Stimulated activated CD8-positive, alpha-beta memory T cell treated with anti-CD3 and anti-CD28 coated beads, Interleukin-12 subunit alpha, Interleukin-12 subunit beta, amount 100 ng/mL, for 24 hours (primary cell): ENCODE results near the gene HNRNPF.

ENCODE experiments used
- DNase-seq: peaks from one replicate; pipeline ENCODE4 v3.0.0-alpha.2; 2020; ENCODE audit errors: extremely low read depth

The HNRNPF gene

DNA sequence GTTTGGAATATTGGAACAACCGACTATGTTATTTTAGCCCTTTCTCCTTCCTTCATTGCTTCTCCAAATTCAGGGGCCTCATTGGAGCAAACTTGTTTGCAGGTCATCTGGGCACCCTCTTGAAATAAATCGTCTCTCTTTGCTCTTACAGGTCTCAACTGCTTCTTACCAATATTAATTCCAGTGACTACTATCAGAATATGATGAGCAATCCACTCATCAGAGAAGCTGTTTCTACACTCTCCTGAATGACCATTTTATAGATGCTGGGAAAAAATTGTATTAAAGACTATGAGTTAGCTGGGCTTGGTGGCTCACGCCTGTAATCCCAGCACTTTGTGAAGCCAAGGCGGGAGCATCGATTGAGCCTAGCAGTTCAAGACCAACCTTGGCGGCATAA, 12.5 kb upstream of the HNRNPF start:
- no peak for DNase-seq

DNA sequence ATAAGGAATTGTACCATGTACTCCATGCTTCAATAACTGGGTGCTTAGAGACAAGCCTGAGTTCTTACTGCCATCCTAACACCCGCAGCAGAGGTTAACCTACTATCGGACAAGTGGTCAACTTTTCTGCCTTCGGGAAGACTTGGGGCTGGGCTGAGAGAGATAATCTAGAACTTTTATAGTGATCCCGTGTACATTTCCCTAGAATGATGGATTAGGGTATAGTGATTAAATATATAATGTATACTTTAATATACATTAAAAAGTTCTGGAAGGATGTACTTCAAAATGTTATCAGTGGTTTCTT, 12.2 kb upstream of the HNRNPF start:
- no peak for DNase-seq

DNA sequence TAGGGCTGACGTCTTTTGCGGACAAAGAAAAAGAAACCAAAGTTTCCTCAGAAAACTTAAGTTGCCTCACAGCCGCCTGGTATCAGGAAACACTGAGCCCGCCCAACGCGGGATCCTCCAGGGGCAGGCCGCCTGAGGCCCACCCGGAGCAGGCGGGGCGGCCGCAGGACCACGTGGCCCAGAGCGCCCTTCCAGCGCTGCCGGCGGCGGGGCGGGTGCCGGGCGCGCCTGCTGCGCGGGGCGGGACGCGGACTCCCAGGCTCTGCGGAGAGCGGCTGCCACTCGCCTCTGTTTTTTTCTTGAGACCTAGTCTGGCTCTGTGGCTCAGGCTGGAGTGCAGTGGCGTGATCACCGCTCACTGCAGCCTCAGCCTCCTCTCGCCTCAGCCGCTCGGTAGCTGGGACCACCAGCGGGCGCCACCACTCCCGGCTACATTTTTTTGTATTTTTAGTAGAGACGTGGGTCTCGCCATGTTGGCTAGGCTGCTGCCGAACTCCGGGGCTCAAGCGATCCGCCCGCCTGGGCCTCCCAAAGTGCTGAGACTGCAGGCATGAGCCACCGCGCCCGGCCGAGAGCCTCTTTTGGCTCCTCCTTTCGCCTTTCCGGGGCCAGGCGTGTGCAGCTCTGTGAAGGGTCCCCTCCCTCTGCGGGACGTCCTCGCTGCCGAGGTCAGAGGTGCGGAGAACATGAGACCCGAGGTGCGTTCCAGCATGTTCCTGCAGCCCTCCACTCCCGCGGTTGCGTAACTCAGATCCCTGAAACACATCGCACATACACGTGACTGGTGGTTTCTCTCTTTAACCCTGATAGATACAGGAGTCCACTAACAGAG, 11.6 kb upstream of the HNRNPF start:
- peak; percentile 74 for DNase-seq

DNA sequence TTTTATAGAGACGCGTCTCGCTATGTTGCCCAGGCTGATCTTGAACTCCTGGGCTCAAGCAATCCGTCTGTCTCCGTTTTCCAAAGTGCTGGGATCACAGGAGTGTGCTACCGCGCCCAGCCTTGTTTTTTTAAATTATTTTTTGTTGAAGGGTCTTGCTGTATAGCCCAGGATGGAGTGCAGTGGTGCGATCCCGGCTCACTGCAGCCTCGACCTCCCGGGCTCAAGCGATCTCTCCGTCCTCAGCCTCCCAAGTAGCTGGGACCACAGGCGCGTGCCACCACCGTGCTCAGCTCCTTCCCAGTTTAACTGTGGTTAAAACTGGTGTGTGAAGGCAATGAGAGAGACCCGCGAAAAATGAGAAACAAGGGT, 11.0 kb upstream of the HNRNPF start:
- DNase-seq, result no peak

DNA sequence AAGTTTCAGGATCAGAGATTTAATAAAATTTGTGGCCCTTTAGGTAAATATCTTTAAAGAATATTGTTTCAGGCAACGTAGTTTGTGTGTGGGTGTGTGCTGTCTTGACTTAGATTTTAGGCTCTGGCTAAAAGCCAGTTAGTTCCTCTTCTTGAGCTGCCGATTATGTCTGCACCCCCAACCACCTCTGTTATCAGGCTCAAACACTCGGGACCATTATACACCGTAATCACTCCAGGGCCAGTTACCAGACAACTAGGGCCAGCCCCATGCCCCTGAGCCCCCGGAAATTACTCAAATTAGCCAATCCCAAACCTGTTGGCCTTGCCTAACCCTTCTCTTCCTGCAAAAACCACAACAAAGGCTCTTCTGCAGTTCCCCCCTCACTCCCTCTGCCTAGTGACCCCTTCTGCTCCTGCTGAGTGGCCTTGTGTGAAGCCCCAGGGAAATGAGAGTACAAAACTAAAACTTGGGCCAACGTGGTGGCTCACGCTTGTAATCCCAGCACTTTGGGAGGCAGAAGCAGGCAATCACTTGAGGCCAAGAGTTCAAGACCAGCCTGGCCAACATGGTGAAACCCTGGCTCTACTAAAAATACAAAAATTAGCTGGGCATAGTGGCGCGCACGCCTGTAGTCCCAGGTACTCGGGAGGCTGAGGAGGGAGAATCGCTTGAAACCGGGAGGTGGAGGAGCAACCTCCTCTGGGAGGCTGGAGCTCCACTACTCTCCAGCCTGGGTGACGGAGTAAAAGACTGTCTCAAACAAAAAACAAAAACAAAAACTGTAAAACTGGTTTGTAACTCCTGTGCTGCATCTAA, 9.2 kb upstream of the HNRNPF start:
- no peak for DNase-seq

DNA sequence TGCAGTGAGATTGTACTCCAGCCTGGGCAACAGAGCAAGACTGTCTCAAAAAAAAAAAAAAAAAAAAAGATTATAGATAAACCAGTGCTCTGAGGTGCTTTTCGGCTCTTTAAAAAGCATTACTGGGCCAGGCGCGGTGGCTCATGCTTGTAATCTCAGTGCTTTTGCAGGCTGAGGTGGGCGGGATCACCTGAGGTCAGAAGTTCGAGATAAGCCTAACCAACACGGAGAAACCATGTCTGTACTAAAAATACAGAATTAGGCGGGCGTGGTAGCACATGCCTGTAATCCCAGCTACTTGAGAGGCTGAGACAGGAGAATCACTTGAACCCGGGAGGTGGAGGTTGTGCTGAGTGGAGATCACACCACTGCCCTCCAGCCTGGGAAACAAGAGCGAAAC, 6.6 kb upstream of the HNRNPF start:
- DNase-seq, result no peak

DNA sequence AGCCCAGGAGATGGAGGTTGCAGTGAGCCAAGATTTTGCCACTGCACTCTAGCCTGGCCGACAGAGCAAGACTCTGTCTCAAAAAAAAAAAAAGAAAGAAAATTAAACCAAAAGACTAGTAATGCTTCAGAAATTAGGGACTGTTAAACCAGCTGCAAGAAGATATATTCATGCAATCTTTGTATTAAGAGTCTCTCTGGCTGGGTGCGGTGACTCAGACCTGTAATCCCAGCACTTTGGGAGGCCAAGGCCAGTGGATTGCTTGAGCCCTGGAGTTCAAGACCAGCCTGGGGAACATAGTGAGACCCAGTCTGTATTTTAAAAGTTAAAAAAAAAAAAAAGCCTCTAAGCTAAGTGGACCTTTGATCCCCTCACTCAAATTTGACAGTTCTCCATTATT, 2.5 kb upstream of the HNRNPF start:
- DNase-seq, result no peak

DNA sequence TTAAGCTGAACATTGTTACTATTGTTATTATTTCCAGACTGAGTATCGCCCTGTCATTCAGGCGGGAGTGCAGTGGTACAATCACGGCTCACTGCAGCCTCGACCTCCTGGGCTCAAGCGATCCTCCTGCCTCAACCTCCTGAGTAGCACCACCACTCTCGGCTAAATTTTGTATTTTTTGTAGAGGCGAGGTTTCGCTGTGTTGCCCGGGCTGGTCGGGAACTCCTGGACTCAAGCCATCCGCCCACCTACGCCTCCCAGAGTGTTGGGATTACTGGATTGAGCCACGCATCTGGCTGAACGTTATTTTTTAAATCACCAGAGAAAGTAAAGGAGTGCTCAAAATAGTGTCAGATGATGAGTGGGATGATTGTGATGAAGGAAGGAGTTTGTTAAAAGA, 1.4 kb upstream of the HNRNPF start:
- no peak for DNase-seq

DNA sequence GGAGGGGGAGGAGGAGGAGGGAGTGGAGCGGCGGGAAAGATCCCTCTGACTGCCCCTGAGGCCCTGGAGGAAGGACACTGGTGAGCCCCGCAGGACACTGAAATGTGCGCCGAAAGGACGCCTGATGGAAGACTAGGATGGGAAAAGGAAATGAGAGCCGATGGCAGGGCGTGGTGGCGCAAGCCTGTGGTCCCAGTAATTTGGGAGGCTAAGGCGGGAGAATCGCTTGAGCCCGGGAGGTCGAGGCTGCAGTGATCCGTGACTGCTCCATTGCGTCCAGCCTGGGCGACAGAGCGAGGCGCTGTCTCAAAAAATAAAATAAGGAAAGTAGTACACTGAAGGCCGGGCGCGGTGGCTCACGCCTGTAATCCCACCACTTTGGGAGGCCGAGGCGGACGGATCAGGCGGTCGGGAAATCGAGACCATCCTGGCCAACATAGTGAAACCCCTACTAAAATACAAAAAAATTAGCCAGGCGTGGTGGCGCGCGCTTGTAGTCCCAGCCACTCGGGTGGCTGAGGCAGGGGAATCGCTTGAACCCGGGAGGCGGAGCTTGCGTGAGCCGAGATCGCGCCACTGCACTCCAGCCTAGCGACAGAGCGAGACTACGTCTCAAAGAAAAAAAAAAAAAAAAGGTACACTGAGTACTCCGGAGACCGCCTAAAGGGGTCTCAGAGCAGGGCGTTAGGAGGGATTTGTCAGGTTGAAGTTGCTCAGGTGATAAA, 561 bp upstream of the HNRNPF start:
- DNase-seq, result peak; percentile 51

DNA sequence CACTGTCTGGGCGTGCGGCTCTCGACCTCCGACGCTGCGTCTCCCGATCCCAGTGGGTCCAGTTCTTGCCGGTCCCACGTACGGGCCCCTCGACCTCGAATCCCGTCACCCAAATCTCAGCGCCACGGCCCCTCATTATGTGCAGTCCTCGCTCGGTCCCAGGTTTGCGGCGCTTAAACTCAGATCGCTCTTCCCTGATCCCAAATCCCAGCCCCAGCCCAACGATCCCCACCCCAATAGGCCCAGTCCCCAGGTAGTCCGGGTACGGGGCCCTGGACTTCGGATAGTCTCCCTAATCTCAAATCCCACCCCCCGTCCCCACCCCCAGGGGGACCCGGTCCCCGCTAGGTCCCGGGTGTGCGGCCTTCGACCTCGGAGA, 666 bp downstream of the HNRNPF start:
- DNase-seq, result no peak

DNA sequence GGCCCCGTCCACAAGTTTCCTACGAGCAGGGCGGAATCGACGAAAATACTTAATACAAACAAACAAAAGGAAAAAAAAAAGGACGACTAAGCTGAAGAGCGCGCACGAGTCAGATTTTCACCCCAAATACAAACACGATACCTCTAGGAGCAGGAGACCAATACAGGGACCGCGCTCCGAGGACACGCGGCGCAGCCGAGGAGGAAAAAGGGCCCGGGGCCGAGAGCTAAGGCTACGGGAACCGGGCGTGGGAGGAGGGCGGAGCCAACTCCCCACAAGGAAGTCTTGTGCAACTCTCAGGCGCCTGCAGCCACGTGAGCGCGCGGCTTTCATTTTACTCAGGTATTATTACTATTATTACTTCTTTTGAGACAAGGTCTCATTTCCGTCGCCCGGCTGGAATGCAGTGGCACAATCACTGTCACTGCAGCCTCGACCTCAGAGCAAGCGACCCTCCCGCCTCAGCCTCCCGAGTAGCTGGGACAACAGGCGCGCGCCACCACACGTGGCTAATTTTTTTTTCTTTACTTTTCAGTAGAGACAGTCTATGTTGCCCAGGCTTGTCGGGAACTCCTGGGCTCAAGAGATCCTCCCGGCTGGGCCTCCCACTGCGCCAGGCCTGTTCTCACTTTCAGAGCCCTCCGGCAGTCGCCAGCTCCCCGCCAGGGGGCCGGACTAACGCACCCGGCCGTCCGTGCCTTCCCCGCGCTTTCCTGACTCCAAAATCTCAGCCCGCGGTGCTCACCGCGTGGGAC, 1.2 kb downstream of the HNRNPF start:
- DNase-seq, result peak; percentile 84

DNA sequence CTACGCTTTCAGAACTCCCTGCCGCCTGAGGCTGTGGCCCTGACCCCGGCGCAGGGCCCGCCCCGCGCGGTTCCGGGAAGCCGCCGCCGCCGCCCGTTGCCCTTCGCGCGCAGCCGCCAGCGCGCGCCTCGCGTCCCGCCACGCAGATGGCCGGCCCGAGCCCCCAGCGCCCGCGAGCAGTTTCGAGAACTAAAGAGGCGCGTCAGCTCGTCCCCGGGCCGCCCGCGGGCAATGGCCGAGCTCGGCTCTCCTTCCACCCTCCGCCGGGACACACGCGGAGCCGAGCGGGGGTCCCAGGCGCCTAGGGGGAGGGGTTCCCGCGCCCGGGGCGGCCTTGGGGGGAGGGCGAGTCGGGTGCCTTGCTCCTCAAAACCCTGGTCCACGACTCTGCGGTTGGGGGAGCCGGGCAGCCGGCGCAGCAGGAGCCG, 1.8 kb downstream of the HNRNPF start:
- peak; percentile 30 for DNase-seq

DNA sequence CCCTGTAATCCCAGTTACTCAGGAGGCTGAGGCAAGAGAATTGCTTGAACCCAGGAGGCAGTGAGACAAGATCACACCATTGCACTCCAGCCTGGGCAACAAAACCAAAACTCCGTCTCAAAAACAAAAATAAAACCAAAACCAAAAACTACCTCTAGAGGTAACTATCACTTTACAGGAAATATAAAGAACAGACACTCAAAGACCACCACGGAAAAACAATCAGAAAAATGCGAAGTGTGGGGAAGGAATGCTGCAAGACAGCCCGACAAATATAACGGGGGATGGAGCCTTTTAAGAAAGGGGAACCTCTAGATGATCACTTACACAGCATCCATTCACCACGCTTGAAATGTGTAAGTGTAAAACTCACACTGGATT, 4.3 kb downstream of the HNRNPF start:
- no peak for DNase-seq

DNA sequence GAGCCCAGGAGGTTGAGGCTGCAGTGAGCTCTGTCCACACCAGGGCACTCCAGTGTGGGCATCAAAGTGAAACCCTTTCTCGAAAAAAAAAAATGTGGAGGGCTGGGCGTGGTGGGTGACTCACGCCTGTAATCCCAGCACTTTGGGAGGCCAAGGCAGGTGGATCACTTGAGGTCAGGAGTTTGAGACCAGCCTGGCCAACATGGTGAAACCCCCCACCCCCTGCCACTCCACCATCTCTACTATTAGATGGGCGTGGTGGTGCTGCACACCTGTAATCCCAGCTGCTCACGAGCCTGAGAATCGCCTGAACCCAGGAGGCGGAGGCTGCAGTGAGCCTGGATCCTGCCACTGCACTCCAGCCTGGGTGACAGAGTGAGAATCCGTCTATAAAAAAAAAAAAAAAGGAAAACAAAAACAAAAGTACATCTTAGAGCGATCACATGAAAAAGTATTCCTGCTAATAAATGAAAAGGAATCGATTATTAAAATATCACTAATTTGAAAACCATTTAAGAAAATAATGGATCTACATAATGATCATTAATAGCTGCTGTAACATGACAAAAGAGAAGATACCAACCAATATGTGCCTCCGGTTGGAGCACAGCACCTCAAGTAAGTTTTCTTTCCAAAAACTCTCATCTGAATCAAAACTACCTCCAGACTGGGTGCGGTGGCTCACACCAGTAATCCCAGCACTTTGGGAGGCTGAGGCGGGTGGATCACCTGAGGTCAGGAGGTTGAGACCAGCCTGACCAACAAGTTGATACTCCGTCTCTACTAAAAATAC, 4.9 kb downstream of the HNRNPF start:
- DNase-seq, result no peak

DNA sequence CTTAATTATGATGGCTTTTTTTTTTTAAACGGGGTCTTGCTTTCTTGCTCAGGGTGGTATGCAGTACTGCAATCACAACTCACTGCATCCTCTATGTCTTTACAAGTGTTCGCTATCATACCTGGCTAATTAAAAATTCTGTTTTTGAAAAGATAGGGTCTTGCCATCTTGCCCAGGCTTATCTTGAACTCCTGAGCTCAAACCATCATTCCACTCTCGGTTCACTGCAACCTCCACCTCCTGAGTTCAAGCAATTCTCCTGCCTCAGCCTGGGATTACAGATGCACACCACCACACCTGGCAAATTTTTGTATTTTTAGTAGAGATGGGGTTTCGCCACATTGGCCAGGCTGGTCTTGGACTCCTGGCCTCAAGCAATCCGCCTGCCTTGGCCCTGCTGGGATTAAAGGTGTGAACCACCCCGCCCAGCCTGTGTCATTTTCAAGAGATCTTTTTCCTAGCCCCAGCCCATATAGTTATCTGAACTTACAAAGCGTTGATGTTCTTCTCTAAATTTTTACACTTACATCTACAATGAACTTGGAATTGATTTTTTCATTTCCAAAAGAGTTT, 6.0 kb downstream of the HNRNPF start:
- no peak for DNase-seq

DNA sequence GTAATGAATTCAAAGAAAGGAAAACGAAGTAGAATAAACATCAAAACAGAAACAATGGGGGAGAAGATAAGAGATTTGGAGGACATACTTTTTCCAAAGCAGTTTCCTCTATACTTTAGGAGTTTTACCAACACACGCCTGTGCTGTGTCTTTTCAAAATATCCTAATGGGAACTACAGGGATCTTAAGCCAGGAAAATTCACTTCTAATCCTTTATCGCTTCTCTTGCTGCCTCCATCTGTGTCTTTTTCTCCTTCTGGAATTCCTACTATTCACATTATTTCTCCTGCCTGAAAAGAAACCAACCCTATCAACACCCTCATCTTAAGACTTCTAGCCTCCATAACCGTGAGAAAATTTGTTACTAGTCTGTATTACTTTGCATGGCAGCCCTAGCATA, 6.8 kb downstream of the HNRNPF start:
- DNase-seq, result no peak

DNA sequence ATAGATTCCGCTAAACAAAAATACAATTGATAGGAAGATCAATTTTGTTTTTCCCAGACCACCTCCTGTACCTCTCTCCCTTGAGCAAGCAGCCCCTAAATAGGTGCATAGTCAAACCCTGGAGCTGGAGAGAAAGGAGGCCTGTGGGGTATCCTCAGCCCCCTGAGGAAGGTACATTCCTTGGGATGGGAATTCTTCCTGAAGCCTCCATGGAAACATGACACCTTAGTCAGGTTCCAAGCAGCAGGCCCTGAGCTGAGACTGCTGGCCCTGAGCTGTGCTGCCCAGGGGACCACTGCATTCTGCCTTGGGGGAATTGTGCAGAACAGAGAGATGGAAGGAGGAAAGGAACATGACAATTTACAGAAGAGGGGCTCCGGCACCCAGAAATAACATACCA, 7.4 kb downstream of the HNRNPF start:
- DNase-seq, result no peak

DNA sequence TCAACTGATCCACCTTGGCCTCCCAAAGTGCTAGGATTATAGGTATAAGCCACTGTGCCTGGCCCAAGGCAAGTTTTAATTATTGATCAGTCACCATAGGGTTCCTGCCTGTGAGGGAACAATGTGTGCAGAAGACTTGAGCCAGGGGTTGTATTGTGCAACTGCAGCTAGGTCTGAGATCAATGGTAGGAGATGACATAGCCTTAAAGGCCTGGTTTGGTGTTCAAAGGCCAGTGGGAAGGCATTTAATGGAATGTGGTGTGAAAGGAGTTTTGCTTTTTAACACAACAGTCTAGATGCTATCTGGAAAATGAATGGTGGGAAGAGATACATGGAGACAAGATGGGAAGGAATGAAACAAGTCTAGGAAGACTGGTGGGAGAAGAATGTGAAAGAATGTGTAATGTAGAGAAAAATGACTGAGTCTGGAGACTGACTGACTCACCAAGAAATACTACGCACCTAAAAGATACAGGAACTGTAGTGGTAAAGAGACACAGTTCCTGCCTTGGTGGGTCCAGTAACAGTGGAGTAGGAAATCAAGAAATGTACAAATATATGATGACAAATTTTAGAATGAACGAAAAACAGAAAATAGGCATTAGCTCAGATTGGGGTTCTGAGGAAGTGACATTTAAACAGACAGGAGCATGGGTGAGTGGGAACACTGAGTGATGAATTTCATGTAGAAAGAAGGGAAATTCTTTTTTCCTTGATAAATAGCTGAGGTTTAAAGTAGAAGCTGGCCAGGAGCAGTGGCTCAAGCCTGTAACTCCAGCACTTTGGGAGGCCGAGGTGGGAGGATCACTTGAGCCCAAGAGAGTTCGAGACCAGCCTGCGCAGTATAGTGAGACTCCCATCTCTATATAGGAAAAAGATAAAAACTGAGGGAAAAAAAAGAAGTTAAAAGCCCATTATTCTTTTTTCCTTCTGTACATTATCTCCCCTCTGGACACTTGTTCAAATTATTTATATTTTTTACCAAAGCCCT, 9.4 kb downstream of the HNRNPF start:
- no peak for DNase-seq

DNA sequence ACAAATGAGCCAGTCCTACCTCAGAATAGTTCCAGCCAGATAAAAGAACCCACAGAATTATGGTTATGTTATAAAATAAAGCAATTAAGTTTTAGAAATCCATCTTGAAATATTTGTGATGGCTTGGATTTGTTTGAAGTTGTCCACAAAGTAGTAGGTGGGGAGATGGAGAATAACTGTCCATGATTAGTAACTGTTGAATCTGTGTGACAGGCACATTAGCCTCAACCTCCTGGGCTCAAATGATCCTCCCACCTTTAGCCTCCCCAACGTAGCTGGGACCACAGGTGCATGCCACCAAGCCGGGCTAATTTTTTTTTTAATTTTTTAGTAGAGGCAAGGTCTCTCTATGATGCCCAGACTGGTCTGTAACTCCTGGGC, 10.1 kb downstream of the HNRNPF start:
- DNase-seq, result no peak
